GM12892 (cell line): Measurements from ENCODE around the gene C1orf159.

Experiments
- POLR2A ChIP-seq: IDR thresholded peaks from 2 replicates; pipeline ENCODE4 v1.6.1; 2011; ENCODE audit warnings: low read depth, low read length, control low read depth
- POLR2AphosphoS5 ChIP-seq: IDR thresholded peaks from 2 replicates; pipeline ENCODE4 v1.6.1; 2011; ENCODE audit warnings: low read depth, low read length, control low read depth
- TAF1 ChIP-seq: IDR thresholded peaks from 2 replicates; pipeline ENCODE4 v1.6.1; 2011; ENCODE audit warnings: low read depth, mild to moderate bottlenecking, control low read depth, low read length, borderline replicate concordance

DNA sequence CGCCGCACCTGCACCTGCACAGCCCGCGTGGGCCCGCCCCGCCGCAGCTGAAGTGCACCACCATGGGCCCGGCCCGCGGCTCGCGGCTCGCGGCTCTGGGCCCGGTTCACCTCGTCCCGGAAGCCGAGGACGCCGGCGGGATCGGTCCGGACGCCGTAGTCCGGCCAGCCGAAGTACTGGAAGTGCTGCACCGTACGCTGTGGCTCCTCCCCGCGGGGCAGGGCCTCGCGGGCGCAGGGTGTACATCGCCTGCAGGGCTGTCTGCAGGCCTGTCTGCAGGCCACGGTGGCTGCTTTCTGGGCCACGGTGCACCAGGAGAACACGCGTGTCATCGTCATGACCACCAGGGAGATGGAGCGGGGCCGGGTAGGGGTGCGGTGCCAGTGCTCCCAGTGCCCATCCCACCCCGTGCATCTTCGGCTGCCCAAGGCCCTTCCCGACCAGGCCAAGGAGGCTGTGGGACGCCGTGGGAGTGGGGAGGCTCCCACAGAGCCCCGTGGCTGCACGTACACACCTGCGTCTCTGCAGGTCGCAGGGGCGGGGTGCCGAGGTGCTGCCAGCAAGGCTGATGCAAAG, 48.5 kb downstream of the C1orf159 start:
- TF ChIP-seq POLR2AphosphoS5 (no peak), POLR2A (no peak; the same call in 1 of the 2 replicates), TAF1 (no peak)
